ENCODE measurements around the gene RFX2.
"Not testable (repeated sequence)": the region's sequence is repeated elsewhere in the genome, so short reads cannot be mapped to it uniquely, and the experiment has no call there.

Gene RFX2

GRCh38 chr19:6038634-6039405 is 71.5 kb downstream of the RFX2 start:
- no peak for DNase-seq (ENCODE audit: low read depth)

GRCh38 chr19:6035026-6035425 is 75.3 kb downstream of the RFX2 start:
- no peak for DNase-seq (ENCODE audit: low read depth)

- DNase-seq (ENCODE audit: low read depth): no peak
Measured at GRCh38 chr19:6034512-6034911, 75.8 kb downstream of the RFX2 start.

GRCh38 chr19:6033744-6034264 is 76.5 kb downstream of the RFX2 start:
- no peak for DNase-seq (ENCODE audit: low read depth)

GRCh38 chr19:6032827-6033226 is 77.5 kb downstream of the RFX2 start:
- DNase-seq (ENCODE audit: low read depth): no peak

- DNase-seq (ENCODE audit: low read depth): no peak
Measured at GRCh38 chr19:6032381-6032780, 77.9 kb downstream of the RFX2 start.

- DNase-seq (ENCODE audit: low read depth): no peak
Measured at GRCh38 chr19:6030214-6030507, 80.1 kb downstream of the RFX2 start.

- no peak for DNase-seq (ENCODE audit: low read depth)
Measured at GRCh38 chr19:6026390-6027227, 83.7 kb downstream of the RFX2 start.

- DNase-seq (ENCODE audit: low read depth): not testable (repeated sequence)
Measured at GRCh38 chr19:6024756-6025155, 85.5 kb downstream of the RFX2 start.

- DNase-seq (ENCODE audit: low read depth): no peak
Measured at GRCh38 chr19:6023936-6024335, 86.4 kb downstream of the RFX2 start.

GRCh38 chr19:6023085-6023682 is 87.1 kb downstream of the RFX2 start:
- no peak for DNase-seq (ENCODE audit: low read depth)

GRCh38 chr19:6022570-6023064 is 87.7 kb downstream of the RFX2 start:
- no peak for DNase-seq (ENCODE audit: low read depth)

- peak; percentile 63 for DNase-seq (ENCODE audit: low read depth)
Measured at GRCh38 chr19:6021878-6022569, 88.3 kb downstream of the RFX2 start.

GRCh38 chr19:6020972-6021805 is 89.1 kb downstream of the RFX2 start:
- DNase-seq (ENCODE audit: low read depth): no peak

GRCh38 chr19:6020166-6020882 is 90.0 kb downstream of the RFX2 start:
- DNase-seq (ENCODE audit: low read depth): no peak

- DNase-seq (ENCODE audit: low read depth): no peak
Measured at GRCh38 chr19:6018786-6019185, 91.5 kb downstream of the RFX2 start.

GRCh38 chr19:6017576-6017975 is 92.7 kb downstream of the RFX2 start:
- no peak for DNase-seq (ENCODE audit: low read depth)

- no peak for DNase-seq (ENCODE audit: low read depth)
Measured at GRCh38 chr19:6015841-6016545, 94.3 kb downstream of the RFX2 start.

GRCh38 chr19:6014551-6015135 is 95.7 kb downstream of the RFX2 start:
- no peak for DNase-seq (ENCODE audit: low read depth)

Data from stimulated activated CD8-positive, alpha-beta memory T cell treated with anti-CD3 and anti-CD28 coated beads, Interleukin-12 subunit alpha, Interleukin-12 subunit beta, amount 100 ng/mL, for 1 hour (primary cell).